Vagina (tissue), 2 donors: ENCODE measurements around the gene DMRT2. TPM values are rescaled to one million over a fixed set of nuclear protein-coding genes. Genes with fewer than 3 reads are reported as not detected.

Experiments
- DNase-seq, 2 donors: peaks; one replicate each; pipeline ENCODE4 v3.0.0-alpha.2; 2017; ENCODE audit errors: extremely low spot score in 2 of 2
- H3K27ac ChIP-seq: fragments of 200-600 bp; sonication (generic); one replicate; pipeline ENCODE4 v1.5.1; 2019
- H3K27me3 ChIP-seq: fragments of 200-600 bp; sonication (generic); one replicate; pipeline ENCODE4 v1.5.1; 2019
- H3K36me3 ChIP-seq, 2 donors: fragments of 200-600 bp; sonication (generic); one replicate each; pipeline ENCODE4 v1.5.1; 2017 to 2019
- H3K4me1 ChIP-seq: fragments of 200-600 bp; sonication (generic); one replicate; pipeline ENCODE4 v1.5.1; 2019
- H3K4me3 ChIP-seq, 2 donors: fragments of 200-600 bp; sonication (generic); 1 replicate in 1 of 2; 2 replicates in 1 of 2; pipeline ENCODE4 v1.5.1; 2016 to 2019
- H3K9me3 ChIP-seq: fragments of 200-600 bp; sonication (generic); one replicate; pipeline ENCODE4 v1.5.1; 2019
- POLR2A ChIP-seq, 2 donors: fragments of 450-650 bp; IDR thresholded peaks; one replicate each; pipeline ENCODE4 v1.6.1; 2017; ENCODE audit warnings: antibody characterized with exemption in 2 of 2, mild to moderate bottlenecking in 2 of 2, moderate library complexity in 2 of 2
- POLR2AphosphoS5 ChIP-seq, 2 donors: sonication (generic); formaldehyde crosslinking; IDR thresholded peaks; one replicate each; pipeline ENCODE4 v1.9.0; 2017; ENCODE audit warnings: antibody characterized with exemption in 2 of 2, mild to moderate bottlenecking in 2 of 2, low read depth in 1 of 2; ENCODE audit not compliant: insufficient read depth in 1 of 2
- intact Hi-C: fragments of 100-400 bp; cut with DNase I; formaldehyde crosslinking; loops from one replicate; pipeline ENCODE4 v1.15.1; 2023
- total RNA-seq: library from RNA; depleted of rRNA; stranded (reverse); fragments of >200 nt; gene quantifications from one replicate; pipeline ENCODE4 v1.2.3, GENCODE V29; 2016
- TF ChIP-seq, protein P1 (sequence below), 3 experiments: fragments of 450-650 bp in 2 of 3; fragments of 200-600 bp in 1 of 3; sonication (generic) in 1 of 3; IDR thresholded peaks; one replicate each; pipeline ENCODE4 v1.5.1; 2017 to 2019; ENCODE audit warnings: antibody characterized with exemption in 3 of 3, mild to moderate bottlenecking in 2 of 3, moderate library complexity in 2 of 3

The DMRT2 gene
- total RNA-seq, 1 donor from 2014 or later, result 2.5 TPM

- Histone ChIP-seq H3K27me3 (peaks cover 7% of the 10 kb centered on the region), H3K4me1 (peaks cover 33% of the 10 kb centered on the region), H3K27ac (no peak overlapping the region), H3K4me3 (peak overlapping the region; percentile 42), H3K9me3 (no peaks in the 10 kb centered on the region), H3K36me3 (no peaks in the 10 kb centered on the region)
- DNase-seq, result no peak
- intact Hi-C loops, result no loop called here
- TF ChIP-seq POLR2AphosphoS5 (IDR thresholded peaks at IDR 0.05; ENCODE audit: insufficient read depth in 1 of 2, low read depth in 1 of 2), result no peak
- TF ChIP-seq, protein P1, sequence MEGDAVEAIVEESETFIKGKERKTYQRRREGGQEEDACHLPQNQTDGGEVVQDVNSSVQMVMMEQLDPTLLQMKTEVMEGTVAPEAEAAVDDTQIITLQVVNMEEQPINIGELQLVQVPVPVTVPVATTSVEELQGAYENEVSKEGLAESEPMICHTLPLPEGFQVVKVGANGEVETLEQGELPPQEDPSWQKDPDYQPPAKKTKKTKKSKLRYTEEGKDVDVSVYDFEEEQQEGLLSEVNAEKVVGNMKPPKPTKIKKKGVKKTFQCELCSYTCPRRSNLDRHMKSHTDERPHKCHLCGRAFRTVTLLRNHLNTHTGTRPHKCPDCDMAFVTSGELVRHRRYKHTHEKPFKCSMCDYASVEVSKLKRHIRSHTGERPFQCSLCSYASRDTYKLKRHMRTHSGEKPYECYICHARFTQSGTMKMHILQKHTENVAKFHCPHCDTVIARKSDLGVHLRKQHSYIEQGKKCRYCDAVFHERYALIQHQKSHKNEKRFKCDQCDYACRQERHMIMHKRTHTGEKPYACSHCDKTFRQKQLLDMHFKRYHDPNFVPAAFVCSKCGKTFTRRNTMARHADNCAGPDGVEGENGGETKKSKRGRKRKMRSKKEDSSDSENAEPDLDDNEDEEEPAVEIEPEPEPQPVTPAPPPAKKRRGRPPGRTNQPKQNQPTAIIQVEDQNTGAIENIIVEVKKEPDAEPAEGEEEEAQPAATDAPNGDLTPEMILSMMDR (IDR thresholded peaks at IDR 0.05), result no peak
- TF ChIP-seq POLR2A (IDR thresholded peaks at IDR 0.05), result no peak
Measured at GRCh38 chr9:1046639-1047572, 3.3 kb upstream of the DMRT2 start.

DNA sequence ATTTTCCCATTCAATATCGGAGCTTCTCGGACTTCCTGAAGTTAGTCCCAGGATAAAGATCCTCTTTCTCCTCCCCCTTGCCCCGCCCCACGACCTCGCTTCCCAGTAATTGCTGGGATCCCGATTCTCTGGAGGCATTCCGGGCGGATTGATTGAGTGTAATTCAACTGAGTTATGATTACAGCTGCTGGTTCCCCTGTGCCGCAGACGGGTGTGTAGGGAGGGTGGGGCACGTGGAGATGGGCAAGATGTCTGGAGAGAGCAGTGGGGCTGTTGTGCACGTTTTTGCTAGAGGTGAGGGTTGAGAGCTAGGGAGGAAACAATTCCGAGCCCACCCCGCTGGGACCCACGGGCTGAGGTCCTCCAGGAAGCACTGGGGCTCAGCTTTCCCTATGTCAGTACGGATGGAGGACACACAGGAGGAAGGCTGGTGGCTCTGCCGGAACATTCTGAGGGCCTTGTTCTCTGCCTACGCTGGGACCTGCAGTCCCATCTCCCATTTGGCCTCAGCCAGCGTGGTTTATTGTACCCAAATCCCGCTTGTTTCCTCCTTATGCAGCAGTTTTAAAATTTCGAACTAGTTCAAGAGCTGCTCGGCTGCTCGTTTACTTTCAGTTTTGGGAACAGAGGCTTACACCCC lies 2.4 kb upstream of the DMRT2 start:
- no peak for TF ChIP-seq POLR2AphosphoS5 (IDR thresholded peaks at IDR 0.05; ENCODE audit: insufficient read depth in 1 of 2, low read depth in 1 of 2)
- no peak for TF ChIP-seq POLR2A (IDR thresholded peaks at IDR 0.05)
- TF ChIP-seq, protein P1 (IDR thresholded peaks at IDR 0.05), result no peak
- Histone ChIP-seq H3K9me3 (no peaks in the 10 kb centered on the region), H3K4me3 (peak overlapping the region; percentile 42), H3K27me3 (peaks cover 2% of the 10 kb centered on the region), H3K27ac (no peak overlapping the region), H3K36me3 (no peaks in the 10 kb centered on the region), H3K4me1 (peaks cover 41% of the 10 kb centered on the region)
- DNase-seq, result no peak
- intact Hi-C loops, result no loop called here

DNA sequence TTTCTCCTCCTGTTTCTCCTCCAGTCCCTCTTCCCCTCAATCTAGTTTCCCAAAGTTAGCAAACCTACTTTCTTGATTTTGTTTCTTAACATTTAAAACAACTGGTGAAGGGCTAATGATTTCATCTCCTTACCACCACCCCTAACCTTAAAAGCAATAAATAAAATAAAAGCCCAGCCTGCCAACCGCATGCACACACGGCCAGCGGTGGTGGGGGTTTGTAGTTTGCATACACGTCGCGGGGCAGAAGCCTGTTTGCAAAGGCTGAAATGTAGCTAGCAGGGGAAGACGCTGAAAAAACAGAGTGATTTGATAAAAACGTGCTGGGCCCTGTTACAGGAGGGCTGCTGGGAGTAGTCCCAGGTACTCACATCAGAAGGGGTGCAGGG lies 1.9 kb upstream of the DMRT2 start:
- intact Hi-C loops, result no loop called here
- TF ChIP-seq, protein P1 (IDR thresholded peaks at IDR 0.05), result no peak
- TF ChIP-seq POLR2AphosphoS5 (IDR thresholded peaks at IDR 0.05; ENCODE audit: insufficient read depth in 1 of 2, low read depth in 1 of 2) (no peak), POLR2A (IDR thresholded peaks at IDR 0.05) (no peak)
- DNase-seq, result no peak
- no peaks in the 10 kb centered on the region for H3K36me3 ChIP-seq
- peak overlapping the region; percentile 42 for H3K4me3 ChIP-seq
- no peak overlapping the region for H3K27ac ChIP-seq
- peaks cover 41% of the 10 kb centered on the region for H3K4me1 ChIP-seq
- no peaks in the 10 kb centered on the region for H3K9me3 ChIP-seq
- no peaks in the 10 kb centered on the region for H3K27me3 ChIP-seq

DNA sequence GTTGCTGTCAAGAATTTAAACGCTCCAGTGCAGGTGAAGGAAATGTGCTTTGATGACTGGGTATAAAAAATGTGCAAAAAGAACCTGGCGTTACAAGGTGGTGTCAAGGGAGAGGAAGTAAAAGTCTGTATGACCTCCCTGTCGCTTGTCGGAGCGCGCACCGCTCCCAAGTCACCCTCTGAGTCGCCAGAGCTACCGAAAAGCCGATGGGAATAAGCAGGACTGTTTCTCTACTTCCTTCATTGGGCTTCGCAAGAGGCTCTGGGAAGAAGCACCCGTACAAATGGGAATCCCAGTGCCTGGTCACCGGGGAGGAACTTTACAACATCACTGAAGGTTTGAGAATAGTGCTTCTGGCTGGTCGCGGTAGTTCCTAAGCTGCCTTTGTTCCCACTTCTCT lies 1.3 kb upstream of the DMRT2 start:
- intact Hi-C loops, result no loop called here
- Histone ChIP-seq H3K27me3 (no peaks in the 10 kb centered on the region), H3K4me1 (peaks cover 41% of the 10 kb centered on the region), H3K36me3 (no peaks in the 10 kb centered on the region), H3K4me3 (no peak overlapping the region), H3K9me3 (no peaks in the 10 kb centered on the region), H3K27ac (no peak overlapping the region)
- no peak for TF ChIP-seq POLR2AphosphoS5 (IDR thresholded peaks at IDR 0.05; ENCODE audit: insufficient read depth in 1 of 2, low read depth in 1 of 2)
- TF ChIP-seq POLR2A (IDR thresholded peaks at IDR 0.05), result no peak
- TF ChIP-seq, protein P1 (IDR thresholded peaks at IDR 0.05), result no peak
- DNase-seq, result no peak
